HG03575 (cell line): ENCODE measurements around the gene LRRIQ1.

Experiments used
- ATAC-seq: cut with Tn5 transposase; IDR thresholded peaks from one replicate; pipeline ENCODE4 v1.9.1; 2021; ENCODE audit not compliant: unreplicated experiment, insufficient number of reproducible peaks, low FRiP score; ENCODE audit errors: extremely low read depth

Gene LRRIQ1

GRCh38 chr12:85057370-85057963 lies 21.3 kb downstream of the LRRIQ1 start:
- no peak for ATAC-seq

DNA sequence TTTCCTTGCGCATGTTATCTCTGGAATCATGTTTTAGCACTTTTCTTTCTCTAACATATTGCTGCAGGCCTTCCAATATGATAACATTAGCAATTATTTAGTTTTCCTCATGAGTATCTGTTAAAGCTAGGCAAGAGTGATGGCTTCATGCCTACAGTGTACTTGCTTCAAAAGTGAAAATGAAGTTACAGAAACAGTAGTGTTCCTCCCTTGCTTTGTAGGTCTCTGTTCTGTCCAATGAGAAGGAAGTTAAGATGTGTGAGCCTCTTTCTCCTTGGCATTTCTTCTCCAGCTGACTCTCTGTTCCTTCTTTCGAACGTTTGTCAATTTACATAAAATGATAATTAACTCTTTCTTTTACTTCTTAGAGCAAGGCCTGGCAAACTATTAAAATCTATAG lies 22.2 kb downstream of the LRRIQ1 start:
- ATAC-seq = no peak

DNA sequence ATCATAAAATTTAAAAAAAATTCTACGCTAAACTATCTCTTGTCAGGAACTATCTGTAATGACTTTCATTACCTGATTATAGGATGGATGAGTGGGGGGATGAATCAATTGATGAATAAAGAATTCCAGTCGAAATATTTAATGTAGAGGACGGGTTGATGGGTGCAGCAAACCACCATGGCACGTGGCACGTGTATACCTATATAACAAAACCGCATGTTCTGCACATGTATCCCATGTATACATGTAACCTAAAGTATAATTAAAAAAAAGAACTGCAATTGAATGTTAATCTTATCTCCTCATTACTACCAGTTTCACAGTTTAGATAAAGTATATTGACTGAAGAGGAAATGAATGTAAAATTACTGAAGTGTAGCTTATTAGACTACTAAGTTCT lies 23.4 kb downstream of the LRRIQ1 start:
- no peak for ATAC-seq

DNA sequence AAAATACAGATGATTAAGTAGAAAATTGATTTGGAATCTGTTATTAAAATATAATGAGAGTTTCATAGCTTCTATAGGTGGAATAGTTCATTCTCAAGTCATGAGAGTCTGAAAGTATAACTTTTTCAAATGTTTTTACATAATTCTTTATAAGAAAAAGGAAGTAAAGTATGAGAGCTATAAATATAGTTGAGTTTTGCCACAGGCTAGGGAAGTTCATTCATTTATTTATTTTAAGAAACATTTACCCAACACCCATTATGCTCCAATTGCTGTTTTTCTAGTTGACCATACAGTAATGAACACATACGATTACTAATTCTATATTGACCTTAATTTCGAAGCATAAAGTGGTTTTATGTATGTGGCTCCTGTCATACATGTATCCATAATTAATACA lies 24.8 kb downstream of the LRRIQ1 start:
- ATAC-seq = no peak

- no peak for ATAC-seq
These were observed 29.8 kb downstream of the LRRIQ1 start for GRCh38 chr12:85065837-85066482.

GRCh38 chr12:85072826-85073225 lies 36.7 kb downstream of the LRRIQ1 start:
- no peak for ATAC-seq

DNA sequence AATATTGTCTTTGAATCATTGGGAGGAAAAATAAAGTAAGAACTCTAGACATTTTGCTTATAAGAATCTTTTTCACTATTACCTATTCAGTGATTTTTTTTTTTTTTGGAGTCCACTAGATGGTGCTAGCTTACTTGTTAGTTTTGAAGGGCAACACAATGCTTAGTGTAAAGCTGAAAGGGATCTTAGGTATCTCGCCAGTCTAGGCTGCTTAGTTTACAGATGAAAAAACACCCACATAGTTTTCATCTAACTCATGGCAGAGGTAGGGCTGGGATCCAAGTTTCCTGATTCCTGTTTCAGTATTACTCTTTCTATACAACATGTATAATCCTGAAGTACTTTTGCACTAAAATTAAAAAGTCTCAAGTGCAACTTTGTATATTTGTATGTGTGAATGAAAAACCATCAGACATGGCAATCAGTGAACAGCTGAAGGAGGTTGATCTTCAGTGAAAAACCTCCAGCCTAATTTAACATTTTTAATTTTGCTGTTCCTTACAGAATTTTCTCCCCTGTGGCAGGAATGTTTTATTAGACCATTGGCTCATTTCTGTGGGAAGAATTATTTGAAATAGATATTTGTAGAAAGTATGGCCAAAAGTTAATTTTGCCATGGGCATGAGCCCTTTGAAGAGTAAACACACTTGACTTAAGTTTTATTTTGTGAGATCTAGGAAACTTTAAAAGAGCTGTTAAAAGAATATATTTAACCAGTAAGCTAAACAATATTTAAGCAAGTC lies 40.7 kb downstream of the LRRIQ1 start:
- ATAC-seq = peak; percentile 72

- no peak for ATAC-seq
These were observed 48.9 kb downstream of the LRRIQ1 start for GRCh38 chr12:85085066-85085465.

DNA sequence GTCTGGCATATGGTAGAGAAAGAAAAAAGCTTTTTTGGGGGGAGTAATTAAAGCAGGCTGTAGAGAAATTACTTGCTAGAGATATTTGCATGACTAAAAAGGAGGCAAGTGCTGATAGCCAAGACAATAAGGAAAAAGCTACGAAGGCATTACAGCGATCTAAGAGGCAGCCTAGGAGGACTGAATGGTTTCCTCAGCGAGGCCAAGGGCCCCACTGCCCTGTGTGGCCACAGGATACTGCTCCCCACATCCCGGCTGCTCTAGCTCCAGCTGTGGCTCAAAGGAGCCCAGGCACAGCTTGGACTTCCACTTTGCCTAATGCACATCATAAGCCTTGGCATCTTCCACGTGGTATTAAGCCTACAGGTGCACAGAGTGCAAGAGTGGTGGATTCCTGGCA lies 53.6 kb downstream of the LRRIQ1 start:
- ATAC-seq = no peak

GRCh38 chr12:85092814-85093370 lies 56.7 kb downstream of the LRRIQ1 start:
- ATAC-seq = no peak

DNA sequence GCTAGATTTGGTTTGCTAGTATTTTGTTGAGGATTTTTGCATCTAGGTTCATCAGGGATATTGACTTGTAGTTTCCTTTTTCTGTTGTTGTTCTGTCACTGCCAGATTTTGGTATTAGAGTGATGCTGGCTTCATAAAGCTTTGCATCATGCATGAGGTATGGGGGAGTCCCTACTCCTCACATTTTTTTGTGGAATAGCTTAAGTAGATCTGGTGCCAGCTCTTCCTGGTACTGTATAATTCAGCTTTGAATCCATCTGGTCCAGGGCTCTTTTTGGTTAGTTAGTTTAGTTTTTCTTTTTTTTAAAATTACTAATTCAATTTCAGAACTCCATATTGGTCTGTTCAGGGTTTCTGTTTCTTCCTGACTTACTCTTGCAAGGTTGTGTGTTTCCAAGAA lies 59.4 kb downstream of the LRRIQ1 start:
- no peak for ATAC-seq

GRCh38 chr12:85130646-85131045 lies 94.5 kb downstream of the LRRIQ1 start:
- no peak for ATAC-seq

GRCh38 chr12:85138833-85139232 lies 102.7 kb downstream of the LRRIQ1 start:
- no peak for ATAC-seq

GRCh38 chr12:85147331-85147730 lies 111.2 kb downstream of the LRRIQ1 start:
- ATAC-seq = no peak

DNA sequence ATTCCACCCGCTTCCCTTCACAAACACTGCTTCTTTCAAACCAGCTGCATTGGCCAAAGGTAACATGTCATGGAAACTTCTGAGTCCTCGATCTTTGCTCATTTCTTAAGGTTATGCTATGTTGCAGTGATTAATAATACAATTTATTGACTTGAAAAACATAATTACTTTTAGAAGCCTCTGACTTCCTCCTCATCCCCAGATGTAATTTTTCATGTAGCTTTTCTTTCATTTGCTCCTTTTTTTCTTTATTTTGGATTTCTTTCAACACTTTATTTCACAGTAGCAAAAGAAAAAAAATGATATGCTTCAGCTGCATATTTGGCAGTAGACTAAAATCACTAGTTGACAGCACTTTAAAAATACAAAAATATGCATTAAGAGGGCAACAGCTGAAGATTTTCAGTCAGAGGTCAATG lies 116.2 kb downstream of the LRRIQ1 start:
- no peak for ATAC-seq

- no peak for ATAC-seq
These were observed 119.6 kb downstream of the LRRIQ1 start for GRCh38 chr12:85155791-85156190.

DNA sequence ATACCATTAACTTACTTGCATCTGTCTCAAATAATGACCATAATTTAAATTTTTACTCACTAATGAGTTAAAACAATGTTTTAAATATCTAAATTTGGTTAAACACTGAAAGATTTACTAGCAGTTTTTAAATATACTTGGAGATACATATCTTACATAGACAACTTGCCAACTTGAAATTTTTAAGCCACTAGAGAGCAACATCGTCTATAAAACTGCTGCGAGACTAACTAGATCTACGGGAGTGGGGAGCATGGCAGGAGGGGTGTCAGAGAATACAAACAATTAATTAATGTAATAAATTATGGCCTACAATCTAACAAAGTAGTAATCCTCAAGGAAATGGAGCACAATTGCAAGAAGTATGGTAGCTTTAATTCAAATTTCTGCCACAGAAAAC lies 120.4 kb downstream of the LRRIQ1 start:
- no peak for ATAC-seq

- ATAC-seq = no peak
These were observed 121.0 kb downstream of the LRRIQ1 start for GRCh38 chr12:85157035-85157603.

GRCh38 chr12:85163752-85164321 lies 127.7 kb downstream of the LRRIQ1 start:
- no peak for ATAC-seq
